NCI-H146 (cell line): ENCODE data around the gene LMO4.

Experiments
- DNase-seq: peaks from one replicate; lab custom pipeline; 2025; lab: John Stamatoyannopoulos, UW

LMO4 gene

DNA sequence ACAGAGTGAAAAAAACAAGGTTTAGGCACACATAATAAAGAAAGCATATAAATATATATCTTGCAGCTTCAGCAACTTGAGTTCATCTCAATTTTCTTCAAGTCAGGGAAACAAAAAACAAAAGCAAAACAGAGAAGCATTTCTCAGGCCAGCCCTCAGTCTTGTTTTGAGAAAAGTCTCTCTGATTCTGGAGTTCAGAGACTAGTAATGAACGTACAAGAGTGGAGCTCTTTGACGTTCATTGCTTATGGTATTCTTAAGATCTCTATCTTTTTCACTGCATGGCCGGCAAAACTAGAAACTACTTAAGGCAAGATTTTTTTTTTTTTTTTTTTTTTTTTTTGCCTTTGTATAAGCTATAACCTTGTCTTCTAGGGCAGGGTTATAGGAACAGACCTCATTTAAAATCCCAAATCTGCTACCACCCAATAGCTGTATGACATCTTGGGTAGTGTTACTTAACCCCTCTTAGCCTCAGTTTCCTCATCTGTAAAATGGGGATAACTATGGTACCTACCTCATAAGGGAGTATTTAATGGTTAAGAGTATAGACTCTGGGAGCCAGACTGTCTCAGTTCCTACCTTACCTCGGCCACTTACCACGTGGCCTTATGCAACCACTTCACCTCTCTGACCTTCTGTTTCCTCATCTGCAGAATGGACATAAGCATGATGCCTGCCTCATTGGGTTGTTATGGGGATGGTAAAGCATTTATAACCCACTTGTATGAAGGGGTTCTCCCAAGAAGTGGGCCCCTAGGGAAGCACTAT, 33.6 kb downstream of the LMO4 start:
- no peak for DNase-seq

DNA sequence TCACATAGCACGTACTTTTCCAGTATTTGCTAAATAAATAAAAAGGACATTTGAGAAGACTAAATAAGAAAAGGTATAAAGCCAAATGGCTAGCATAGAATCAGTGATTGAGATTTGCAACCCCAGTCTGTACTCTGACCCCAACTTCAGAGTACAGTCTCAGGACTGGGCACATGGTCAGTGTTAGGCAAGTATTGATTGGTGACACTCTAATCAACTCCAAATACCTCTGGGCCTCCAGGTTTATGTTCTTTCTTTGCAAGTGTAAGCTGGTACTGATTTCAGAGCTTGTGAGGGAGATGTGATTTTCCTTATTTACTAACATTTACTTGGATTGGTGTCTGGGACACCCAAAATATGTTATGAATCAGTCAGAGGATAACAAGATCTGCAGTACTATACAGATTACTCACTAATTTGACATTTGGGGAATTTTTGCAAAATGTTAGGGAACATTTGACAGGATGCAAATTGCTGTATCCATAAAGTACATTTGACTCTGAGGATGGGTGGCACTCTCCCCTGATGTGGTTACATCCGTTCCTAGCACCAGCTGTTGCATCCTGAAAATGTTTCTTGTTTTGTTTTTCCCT, 34.2 kb downstream of the LMO4 start:
- DNase-seq, result no peak

DNA sequence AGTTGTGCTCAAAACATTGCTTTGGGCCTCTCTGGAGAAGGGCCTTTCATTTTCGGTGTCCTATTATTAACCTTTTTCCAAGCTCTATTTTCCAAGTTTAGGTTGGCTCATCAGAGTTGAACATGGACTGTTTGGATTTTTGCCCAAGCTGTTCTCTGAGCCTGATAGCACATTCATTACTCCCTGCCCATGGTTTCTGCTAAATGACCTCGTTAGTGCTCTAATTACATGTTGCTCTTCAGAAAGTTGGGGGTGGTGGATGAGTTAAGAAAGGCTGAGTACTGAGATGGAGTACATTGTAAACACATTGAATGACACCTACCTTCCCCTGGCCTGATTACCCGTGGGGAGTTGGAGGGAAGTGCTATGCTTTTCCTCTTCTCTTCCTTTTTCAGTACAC, 38.9 kb downstream of the LMO4 start:
- DNase-seq, result no peak

DNA sequence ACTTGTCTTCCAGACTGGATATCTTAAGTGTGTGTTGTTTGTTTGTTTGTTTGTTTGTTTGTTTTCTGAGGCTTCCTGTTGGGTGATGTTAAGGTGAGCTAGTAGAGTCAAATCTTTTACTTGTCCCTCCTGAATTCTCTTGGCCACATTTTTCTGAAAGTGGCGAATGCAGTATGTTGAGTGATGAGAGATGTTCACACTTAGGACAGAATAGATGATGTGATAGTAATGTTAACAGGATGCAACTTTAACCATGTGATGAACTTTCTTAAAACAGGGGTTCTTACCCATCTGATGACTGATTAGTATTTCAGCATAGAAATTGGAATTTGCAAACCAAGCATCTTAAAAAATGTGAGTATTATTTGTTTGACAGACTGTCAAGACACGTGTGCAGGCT, 40.2 kb downstream of the LMO4 start:
- no peak for DNase-seq

DNA sequence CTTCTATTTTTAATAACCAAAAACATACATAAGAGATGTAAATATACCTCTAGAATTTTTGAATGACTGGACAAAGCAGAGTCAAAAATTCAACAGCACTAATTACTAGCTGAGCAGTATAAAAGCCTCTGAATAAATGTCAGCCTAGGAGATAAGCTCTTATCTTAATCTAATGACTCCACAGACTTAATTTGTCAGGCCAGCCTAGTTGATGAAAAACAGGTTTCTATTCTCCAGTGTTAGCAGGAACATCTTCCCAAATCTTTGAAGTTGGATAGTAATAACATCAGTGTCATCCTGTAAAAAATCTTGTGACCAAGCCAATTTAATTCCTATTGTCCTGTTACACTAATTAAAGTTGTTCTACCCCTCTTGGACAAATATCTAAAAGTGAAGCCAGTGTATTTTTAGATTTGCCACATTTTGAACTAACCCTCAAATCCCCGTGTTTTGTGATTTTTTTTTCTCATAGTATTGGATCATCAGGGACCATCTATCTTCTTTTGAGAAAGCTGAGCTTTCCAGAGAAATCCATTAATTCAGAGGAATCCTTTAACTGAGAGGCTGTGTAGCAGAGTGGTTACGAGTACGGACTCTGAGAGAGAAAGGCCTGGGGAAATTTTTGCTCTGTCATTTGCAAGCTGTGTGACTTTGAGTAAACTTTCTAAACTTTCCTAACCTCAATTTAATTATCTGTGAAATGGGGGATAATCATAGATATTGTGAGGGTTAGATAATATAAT, 41.2 kb downstream of the LMO4 start:
- no peak for DNase-seq

DNA sequence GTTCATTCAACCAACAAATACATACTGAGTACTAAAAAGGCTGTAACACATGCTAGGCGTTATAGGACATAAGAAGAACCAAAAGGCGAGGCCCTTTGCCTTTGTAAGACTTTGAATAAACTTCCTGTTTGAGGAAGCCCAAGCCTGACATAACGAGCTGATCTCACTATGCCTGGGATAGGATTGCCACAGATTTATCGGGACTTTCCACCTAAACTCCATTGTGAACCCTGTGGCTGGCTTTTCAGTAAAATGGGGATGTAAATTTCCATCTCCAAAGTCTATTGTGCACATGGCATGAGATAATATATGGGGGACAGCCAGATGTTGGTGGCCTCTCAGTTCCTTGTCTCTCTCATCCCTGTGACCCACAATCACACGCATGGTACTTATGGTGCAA, 41.9 kb downstream of the LMO4 start:
- no peak for DNase-seq

DNA sequence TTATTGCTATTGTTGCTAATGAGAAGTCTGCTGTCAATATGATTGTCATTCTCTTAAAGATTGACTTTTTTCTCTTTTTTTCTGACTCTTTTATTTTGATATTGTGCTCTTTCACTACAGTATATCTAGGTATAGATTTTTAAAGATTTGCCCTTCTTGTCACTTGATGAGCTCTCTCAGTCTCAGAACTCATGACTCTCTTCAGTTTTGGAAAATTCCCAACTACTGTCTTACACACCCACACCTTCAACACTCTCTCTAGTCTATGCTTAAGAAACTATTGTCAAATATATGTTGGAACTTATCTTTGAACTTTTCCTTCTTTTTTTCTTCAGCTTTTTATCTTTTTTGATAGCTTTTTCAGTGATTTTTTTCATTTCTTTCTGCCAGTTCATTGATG, 50.6 kb downstream of the LMO4 start:
- no peak for DNase-seq

DNA sequence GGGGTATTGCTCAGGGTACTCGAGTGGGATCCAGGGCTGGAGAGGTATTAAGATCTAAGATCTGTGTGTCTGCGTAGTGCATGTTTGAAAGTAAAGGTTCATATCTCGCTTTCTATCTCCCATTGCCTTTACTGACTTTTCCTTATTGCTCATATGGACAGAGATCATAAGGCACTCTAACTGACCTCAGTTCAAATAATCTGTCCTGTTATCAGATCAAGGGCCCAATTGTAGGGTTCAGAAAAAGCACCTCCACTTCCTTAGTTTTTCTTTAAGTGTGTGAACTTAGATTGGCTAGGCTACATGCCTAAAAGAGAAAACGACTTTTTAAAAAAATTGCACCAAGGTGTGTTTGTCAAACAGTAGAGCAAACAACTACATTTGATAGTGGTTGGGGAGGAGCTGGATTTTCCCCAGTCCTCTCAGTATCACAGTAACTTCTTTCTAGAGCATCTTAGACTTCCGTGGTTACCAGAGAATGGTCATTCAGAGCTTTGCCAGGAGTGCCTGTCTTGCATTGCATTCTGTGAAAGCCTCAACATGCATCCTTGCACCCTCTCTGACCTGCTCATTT, 57.6 kb downstream of the LMO4 start:
- no peak for DNase-seq

DNA sequence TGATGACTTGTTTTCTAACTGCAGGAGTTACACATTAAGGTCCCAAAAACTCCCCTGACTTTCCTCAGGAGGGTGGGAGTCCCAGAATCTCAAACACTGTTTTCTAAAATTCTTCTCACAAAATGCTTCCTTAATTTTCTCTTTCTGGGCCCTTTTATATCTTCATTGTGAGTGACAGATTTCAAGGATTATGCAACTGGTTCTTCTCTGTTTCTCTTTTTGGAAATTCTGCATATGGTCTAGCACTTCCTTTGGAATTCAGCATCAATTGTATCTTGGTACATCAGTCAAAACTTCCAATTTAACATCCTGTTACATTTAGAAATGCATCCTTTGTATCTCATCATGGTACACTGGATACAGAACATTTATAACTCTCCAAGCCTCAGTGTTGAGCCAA, 59.7 kb downstream of the LMO4 start:
- no peak for DNase-seq

DNA sequence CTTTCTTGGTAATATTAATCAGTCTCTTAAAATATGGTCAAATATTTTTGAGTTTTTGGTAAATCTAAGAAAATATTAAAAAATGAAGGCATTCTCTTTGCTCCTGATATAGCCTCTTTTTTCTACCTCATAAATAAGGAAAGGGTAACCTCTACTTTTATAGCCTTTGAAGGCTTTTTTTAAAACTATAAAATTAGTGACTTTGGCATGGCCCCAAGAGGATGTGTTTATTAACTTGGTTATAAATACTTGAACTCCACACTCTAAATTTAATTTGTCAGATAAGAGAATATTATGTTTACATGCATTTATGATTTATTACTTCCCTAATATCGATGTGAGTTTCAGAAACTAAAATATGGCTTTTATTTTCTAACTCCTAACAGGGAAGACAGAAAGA, 60.3 kb downstream of the LMO4 start:
- no peak for DNase-seq

DNA sequence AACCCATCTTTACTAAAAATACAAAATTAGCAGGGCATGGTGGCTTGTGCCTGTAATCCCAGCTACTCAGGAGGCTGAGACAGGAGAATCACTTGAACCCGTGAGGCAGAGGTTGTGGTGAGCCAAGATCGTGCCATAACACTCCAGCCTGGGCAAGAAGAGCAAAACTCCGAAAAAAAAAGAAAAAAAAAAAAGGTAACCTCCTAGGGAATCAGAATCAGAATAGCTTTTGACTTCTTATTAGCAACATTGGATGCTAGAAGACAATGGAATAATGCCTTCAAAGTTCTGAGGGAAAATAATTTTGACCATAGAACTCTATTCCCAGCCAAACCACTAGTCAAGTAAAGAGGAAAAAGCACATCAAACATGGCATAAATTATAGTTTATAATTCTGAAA, 60.9 kb downstream of the LMO4 start:
- no peak for DNase-seq

DNA sequence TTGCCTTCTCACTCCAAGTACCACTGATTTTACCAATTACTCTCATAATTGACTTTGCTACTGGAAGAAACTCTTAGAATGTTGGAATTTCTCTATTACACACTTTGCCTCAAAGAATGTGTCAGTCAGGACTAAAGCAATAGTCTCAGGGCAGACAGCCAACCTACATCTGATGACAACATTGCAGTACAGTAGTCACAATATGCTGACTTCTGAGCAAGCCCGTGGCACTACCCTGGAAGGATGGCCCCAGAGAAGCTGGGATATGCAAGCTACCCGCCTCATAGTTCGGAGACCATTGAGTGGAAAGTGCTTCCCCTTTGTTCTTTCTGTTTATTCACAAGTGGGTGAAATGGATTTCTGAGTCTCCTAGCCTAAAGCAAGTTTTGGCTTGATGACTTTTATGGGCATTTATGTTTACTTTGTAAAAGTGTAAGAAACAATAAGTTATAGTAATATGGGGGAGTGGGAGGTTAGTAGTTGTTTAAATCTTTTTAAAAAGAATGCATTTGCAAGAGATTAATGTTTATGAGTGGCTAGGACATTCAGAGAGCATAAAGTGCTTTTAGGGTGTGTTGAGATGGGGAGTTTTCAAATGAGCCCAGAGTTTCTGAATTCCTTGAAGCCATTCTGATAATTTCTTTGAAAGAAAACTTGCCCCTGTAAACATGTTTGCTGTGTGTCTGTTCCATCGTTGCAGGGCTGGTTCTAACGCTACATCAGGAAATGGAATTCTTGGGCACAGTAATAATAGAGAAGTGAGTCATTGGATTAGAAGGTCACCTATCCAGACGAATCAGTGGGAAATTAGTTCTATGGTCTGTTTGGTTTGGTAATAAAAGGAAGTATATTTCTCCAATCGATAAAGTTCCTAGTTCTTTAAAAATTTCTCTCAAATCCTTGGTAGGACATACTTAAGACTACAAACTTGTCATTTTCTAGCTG, 63.8 kb downstream of the LMO4 start:
- DNase-seq, result no peak

DNA sequence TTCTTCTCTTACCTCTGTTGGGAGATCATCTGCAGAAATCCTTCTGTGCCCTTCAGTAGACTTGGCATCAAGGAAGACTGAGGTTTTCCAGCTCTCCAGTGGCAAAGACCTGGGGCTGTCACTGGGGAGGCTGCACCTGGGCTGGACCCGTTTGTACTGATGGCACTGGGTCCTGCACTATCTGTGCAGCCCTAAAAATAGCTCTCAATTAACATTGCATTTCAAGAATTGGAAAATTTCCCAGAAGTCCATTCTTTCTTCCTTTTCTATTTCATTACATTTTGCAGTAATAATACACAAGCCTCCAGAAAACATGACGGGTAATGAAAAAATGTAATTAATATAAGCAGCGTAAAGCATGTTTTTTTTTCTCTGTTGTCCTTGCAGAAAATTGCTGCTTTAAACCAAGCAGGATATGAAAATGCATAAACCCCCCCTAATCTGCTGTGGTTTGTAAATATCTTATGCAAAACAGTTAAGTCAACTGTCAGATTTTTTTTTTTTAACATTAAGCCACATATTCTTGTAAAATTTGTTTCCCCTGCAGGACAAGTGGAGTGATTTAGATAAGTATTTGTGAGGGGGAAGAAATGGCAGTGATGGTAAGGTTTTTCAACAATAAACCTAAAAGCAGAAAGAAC, 64.9 kb downstream of the LMO4 start:
- no peak for DNase-seq

DNA sequence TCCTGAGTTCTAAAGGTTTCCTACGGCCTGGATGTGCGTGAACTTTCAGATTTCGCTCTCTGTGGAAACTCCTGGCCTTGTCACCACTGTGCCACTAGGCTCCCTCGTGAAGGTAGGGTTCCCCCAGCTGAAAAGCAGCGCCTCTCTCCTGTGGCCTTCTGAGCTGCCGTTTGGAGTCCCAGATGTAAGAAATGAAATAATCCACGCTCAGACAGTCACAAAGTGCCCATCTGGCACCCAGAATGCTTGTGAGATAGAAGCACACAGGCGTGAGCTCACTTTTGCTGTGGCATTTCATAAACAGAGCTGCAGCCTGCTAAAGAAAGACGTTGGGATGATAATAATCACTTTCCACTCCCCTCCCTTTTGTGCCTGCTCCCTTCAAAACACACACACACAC, 65.8 kb downstream of the LMO4 start:
- DNase-seq, result no peak

DNA sequence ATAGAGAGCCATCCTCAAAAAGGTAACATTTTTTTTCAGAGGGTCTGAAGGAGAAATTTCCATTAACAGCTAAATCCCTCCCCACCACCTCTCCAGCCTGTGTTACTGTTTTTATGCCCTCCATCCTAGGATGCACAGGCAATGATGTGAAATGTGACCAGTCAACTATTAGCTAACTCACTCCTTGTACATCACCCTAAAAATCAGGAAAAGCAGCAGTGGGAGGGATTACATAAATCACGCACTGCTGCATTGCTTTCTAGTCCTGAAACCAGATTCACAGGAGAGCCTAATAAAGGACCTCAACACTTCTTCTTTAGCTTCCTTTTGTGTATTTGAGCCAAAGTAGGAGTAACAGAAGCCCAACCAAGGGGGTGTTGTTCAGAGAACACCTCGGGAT, 66.3 kb downstream of the LMO4 start:
- no peak for DNase-seq
